HUES6 (cell line): ENCODE measurements around the gene SLC7A6OS.

ENCODE experiments used
- H3K27ac ChIP-seq: 2 replicates; pipeline ENCODE4 v1.7.0; 2013; ENCODE audit warnings: low read depth, mild to moderate bottlenecking, low read length, inconsistent platforms
- H3K27me3 ChIP-seq: 2 replicates; pipeline ENCODE4 v1.6.1; 2013; ENCODE audit warnings: low read length; ENCODE audit not compliant: control insufficient read depth, insufficient read depth
- H3K36me3 ChIP-seq: 2 replicates; pipeline ENCODE4 v1.6.1; 2013; ENCODE audit warnings: low read length; ENCODE audit not compliant: control insufficient read depth, insufficient read depth
- H3K4me1 ChIP-seq: 2 replicates; pipeline ENCODE4 v1.6.1; 2013; ENCODE audit warnings: low read length; ENCODE audit not compliant: control insufficient read depth, insufficient read depth
- H3K4me3 ChIP-seq: 2 replicates; pipeline ENCODE4 v1.5.1; 2013; ENCODE audit warnings: low read depth, low read length
- H3K9ac ChIP-seq: one replicate; pipeline ENCODE4 v1.6.1; 2013; ENCODE audit warnings: mild to moderate bottlenecking, low read length
- H3K9me3 ChIP-seq: 2 replicates; pipeline ENCODE4 v1.6.1; 2013; ENCODE audit warnings: low read depth, low read length; ENCODE audit not compliant: control insufficient read depth, insufficient read depth

SLC7A6OS gene

GRCh38 chr16:68310774-68311511 is at the start of gene SLC7A6OS, which contains the start of gene PRMT7:
Gene SLC7A6OS, minus strand, starts transcription at chr16:68310946. Its CDS starts 20 bp downstream, at chr16:68310926.
Gene PRMT7, plus strand, starts transcription at chr16:68311019. Its CDS starts 4,961 bp downstream, at chr16:68315980.
- Histone ChIP-seq H3K4me1 (peaks cover 4% of the 10 kb centered on the region; the same call in 1 of the 2 replicates), H3K9me3 (no peaks in the 10 kb centered on the region), H3K9ac (peak within 1 kb of the TSS; percentile 87), H3K27ac (peak within 1 kb of the TSS; percentile 72), H3K27me3 (no peaks in the 10 kb centered on the region), H3K36me3 (peaks cover 31% of the 10 kb centered on the region), H3K4me3 (peak within 1 kb of the TSS; percentile 89)

DNA sequence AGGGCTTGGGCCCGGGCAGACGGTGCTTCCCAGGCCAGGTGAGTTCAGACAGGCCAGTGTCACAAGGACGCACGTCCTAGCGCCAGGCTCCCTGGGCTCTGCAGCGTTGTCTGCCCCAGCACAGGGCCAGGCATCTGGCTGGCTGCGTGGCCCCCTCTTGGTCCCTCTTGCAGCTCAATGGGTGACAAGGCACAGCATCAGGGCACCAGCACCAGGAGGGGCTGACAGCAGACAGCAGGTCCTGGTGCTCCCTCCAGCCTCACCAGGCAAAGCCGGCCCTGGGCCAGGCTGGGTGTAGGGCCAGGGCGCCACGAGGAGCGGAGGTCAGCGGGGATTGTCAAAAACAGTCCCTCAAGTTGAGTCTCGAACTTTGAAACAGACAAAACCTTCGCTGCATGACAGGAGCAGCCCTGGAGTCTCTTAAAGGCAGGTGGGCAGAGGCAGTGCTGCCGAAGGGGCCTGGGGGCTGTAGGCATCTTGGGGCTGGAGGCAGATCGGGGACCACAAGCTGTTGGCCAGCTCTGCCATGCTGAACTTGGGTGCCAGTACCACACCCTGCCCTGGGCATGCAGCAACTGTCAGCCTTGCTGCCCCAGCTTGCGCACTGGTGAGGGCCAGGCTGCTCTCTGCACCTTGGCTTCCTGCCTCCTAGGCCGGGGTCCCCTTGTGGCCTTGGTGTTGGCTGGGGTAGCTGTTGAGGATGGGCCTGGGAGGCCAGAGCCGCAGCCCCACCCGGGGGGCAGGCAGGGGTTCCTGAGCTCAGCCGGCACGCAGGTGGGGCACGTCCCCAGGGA is 48.8 kb upstream of the SLC7A6OS start:
- H3K9ac ChIP-seq: no peak overlapping the region
- H3K27ac ChIP-seq: no peak overlapping the region
- H3K4me3 ChIP-seq: no peak overlapping the region
- H3K36me3 ChIP-seq: peaks cover 37% of the 10 kb centered on the region
- H3K9me3 ChIP-seq: no peaks in the 10 kb centered on the region
- H3K4me1 ChIP-seq: peaks cover 4% of the 10 kb centered on the region; the same call in 1 of the 2 replicates
- no peaks in the 10 kb centered on the region for H3K27me3 ChIP-seq

DNA sequence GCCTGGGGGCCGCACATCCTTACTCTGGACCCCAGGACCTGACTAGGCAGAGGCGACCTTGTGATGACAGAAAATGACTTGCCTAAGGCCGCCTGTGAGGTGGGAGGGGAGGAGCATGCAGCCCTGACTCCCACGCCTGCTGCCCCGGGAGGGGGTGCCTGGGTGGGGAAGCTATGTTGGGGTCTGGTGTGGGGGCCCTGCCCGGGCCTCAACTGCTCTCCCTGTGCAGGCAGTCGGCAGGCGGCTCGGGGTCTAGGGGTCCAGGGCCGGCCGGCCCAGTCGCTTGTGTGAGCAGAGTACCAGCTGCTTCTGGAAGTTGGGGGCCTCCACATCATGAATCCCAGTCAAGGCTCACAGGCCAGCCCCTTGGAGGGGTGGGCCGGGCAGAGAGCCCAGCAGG is 48.2 kb upstream of the SLC7A6OS start:
- peaks cover 43% of the 10 kb centered on the region for H3K36me3 ChIP-seq
- no peaks in the 10 kb centered on the region for H3K27me3 ChIP-seq
- H3K4me1 ChIP-seq: no peaks in the 10 kb centered on the region; the same call in 1 of the 2 replicates
- no peak overlapping the region for H3K9ac ChIP-seq
- no peak overlapping the region for H3K4me3 ChIP-seq
- H3K9me3 ChIP-seq: no peaks in the 10 kb centered on the region
- H3K27ac ChIP-seq: no peak overlapping the region

DNA sequence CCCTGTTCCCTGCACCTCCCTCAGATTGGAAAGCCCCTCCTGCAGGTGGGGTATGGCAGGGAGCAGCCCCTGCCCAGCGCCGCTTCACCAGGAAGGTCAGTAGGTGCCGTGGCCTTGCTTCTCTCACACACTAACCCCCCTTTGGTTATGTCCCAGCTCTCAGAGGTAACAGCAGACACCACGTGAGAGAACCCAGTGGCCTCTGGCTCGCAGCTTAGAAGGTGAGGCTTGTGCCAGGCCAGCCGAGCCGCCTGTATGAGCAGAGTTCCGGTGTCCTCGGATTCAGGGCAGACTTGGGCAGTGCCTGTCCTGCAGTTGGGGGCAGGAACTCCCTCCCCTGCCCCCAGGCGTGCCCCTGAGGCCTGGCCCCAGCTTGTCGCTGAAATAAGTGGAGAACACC is 47.2 kb upstream of the SLC7A6OS start:
- no peak overlapping the region for H3K9ac ChIP-seq
- H3K27me3 ChIP-seq: no peaks in the 10 kb centered on the region
- no peaks in the 10 kb centered on the region for H3K4me1 ChIP-seq
- no peaks in the 10 kb centered on the region for H3K9me3 ChIP-seq
- no peak overlapping the region for H3K4me3 ChIP-seq
- H3K27ac ChIP-seq: no peak overlapping the region
- peaks cover 54% of the 10 kb centered on the region for H3K36me3 ChIP-seq

- H3K9me3 ChIP-seq: no peaks in the 10 kb centered on the region
- no peak overlapping the region for H3K27ac ChIP-seq
- no peaks in the 10 kb centered on the region for H3K4me1 ChIP-seq
- H3K9ac ChIP-seq: no peak overlapping the region
- no peak overlapping the region for H3K4me3 ChIP-seq
- peaks cover 58% of the 10 kb centered on the region for H3K36me3 ChIP-seq
- H3K27me3 ChIP-seq: no peaks in the 10 kb centered on the region
These were observed 46.8 kb upstream of the SLC7A6OS start for GRCh38 chr16:68357521-68357922.

- H3K27ac ChIP-seq: no peak overlapping the region
- no peaks in the 10 kb centered on the region for H3K4me1 ChIP-seq
- no peaks in the 10 kb centered on the region for H3K27me3 ChIP-seq
- peaks cover 63% of the 10 kb centered on the region for H3K36me3 ChIP-seq
- H3K9ac ChIP-seq: no peak overlapping the region
- H3K4me3 ChIP-seq: no peak overlapping the region
- no peaks in the 10 kb centered on the region for H3K9me3 ChIP-seq
These were observed 46.2 kb upstream of the SLC7A6OS start for GRCh38 chr16:68356919-68357286.

- Histone ChIP-seq H3K4me1 (no peaks in the 10 kb centered on the region), H3K9me3 (no peaks in the 10 kb centered on the region), H3K36me3 (peaks cover 69% of the 10 kb centered on the region), H3K27ac (no peak overlapping the region), H3K4me3 (no peak overlapping the region), H3K9ac (peak overlapping the region; percentile 11), H3K27me3 (no peaks in the 10 kb centered on the region)
These were observed 45.6 kb upstream of the SLC7A6OS start for GRCh38 chr16:68356249-68356918.

GRCh38 chr16:68355447-68356248 is 44.9 kb upstream of the SLC7A6OS start:
- Histone ChIP-seq H3K27me3 (no peaks in the 10 kb centered on the region), H3K27ac (no peak overlapping the region), H3K4me3 (no peak overlapping the region), H3K9ac (peak overlapping the region; percentile 11), H3K36me3 (peaks cover 75% of the 10 kb centered on the region), H3K4me1 (no peaks in the 10 kb centered on the region), H3K9me3 (no peaks in the 10 kb centered on the region)

DNA sequence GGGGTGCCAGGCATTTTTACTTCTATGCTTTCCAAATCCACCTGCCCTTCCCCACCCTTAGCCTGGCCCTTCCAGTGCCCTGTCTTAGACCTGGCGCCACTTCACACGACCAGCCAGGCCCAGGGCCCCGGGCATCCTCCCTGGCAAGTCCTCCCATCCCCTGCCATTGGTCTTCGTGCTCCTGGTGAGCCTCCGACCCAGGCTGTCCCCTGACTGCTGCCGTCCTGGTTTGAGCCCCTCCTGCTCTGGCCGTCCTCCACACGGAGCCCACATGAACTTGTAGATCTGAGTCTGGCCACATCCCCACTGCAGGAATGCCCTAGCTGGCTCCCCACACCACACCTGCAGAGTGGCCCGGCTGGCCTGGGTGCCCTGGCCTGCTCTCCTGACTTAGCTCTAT is 44.1 kb upstream of the SLC7A6OS start:
- H3K36me3 ChIP-seq: peaks cover 82% of the 10 kb centered on the region
- no peaks in the 10 kb centered on the region for H3K27me3 ChIP-seq

DNA sequence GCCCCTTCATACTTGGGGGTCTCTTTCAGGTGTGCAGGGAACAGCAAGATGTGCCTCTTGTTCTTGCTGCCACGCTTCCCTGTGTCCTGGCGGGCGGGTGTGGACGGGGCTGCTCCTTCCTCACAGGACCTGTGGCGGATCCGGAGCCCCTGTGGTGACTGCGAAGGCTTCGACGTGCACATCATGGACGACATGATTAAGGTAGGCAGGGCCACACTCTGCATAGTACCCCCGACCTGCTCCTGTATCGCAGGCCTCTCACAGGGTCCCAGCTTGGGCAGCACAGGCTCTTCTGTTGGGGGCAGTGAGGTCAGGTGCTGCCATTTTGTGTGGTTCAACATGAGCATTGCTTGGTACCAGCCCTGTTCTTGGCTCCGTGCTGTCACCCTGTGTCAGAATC is 42.6 kb upstream of the SLC7A6OS start:
- no peak overlapping the region for H3K4me3 ChIP-seq
- peaks cover 96% of the 10 kb centered on the region for H3K36me3 ChIP-seq
- no peaks in the 10 kb centered on the region for H3K9me3 ChIP-seq
- H3K27ac ChIP-seq: no peak overlapping the region
- no peaks in the 10 kb centered on the region for H3K27me3 ChIP-seq
- no peaks in the 10 kb centered on the region for H3K4me1 ChIP-seq
- H3K9ac ChIP-seq: no peak overlapping the region

More for the DNA sequence above, 44.1 kb upstream of the SLC7A6OS start:
- no peak overlapping the region for H3K9ac ChIP-seq
- no peak overlapping the region for H3K4me3 ChIP-seq
- no peaks in the 10 kb centered on the region for H3K4me1 ChIP-seq
- no peaks in the 10 kb centered on the region for H3K9me3 ChIP-seq
- no peak overlapping the region for H3K27ac ChIP-seq
